Lung (tissue), 12 donors: Measurements from ENCODE around the gene ZNF467. TPM values are rescaled to one million over a fixed set of nuclear protein-coding genes. Genes with fewer than 3 reads are reported as not detected.

Experiments used
- ATAC-seq: fragments of 200-7000 bp; cut with Tn5 transposase; one replicate; pipeline ENCODE4 v1.9.1; 2020; ENCODE audit warnings: moderate number of reproducible peaks; ENCODE audit not compliant: insufficient read depth, low FRiP score
- DNase-seq, 3 donors: peaks; one replicate each; pipeline ENCODE4 v3.0.0-alpha.2; 2013 to 2017
- H3K27ac ChIP-seq, 2 donors: one replicate each; pipeline ENCODE4 v1.5.1; 2013; ENCODE audit warnings: mild to moderate bottlenecking in 2 of 2, moderate library complexity in 2 of 2, control low read depth in 1 of 2, inconsistent platforms in 1 of 2, low read depth in 1 of 2, low read length in 1 of 2
- H3K27me3 ChIP-seq, 3 donors: one replicate each; pipeline ENCODE4 v1.5.1; 2013; ENCODE audit warnings: low read length in 2 of 3; ENCODE audit not compliant: control insufficient read depth in 3 of 3, insufficient read depth in 3 of 3
- H3K36me3 ChIP-seq, 4 donors: one replicate each; pipeline ENCODE4 v1.5.1; 2013; ENCODE audit warnings: low read length in 4 of 4, mild to moderate bottlenecking in 1 of 4, moderate library complexity in 1 of 4; ENCODE audit not compliant: control insufficient read depth in 4 of 4, insufficient read depth in 4 of 4
- H3K4me1 ChIP-seq, 5 donors: one replicate each; pipeline ENCODE4 v1.5.1; 2013; ENCODE audit warnings: low read length in 5 of 5, mild to moderate bottlenecking in 2 of 5, moderate library complexity in 1 of 5; ENCODE audit not compliant: control insufficient read depth in 5 of 5, insufficient read depth in 5 of 5
- H3K4me3 ChIP-seq: one replicate; pipeline ENCODE4 v1.5.1; 2013; ENCODE audit warnings: mild to moderate bottlenecking, control low read depth, moderate library complexity
- H3K9ac ChIP-seq, 2 donors: one replicate each; pipeline ENCODE4 v1.5.1; 2013; ENCODE audit warnings: low read length in 2 of 2, control low read depth in 1 of 2; ENCODE audit not compliant: insufficient read depth in 1 of 2
- H3K9me3 ChIP-seq, 4 donors: one replicate each; pipeline ENCODE4 v1.5.1; 2013; ENCODE audit warnings: low read length in 3 of 4, mild to moderate bottlenecking in 1 of 4, moderate library complexity in 1 of 4; ENCODE audit not compliant: control insufficient read depth in 4 of 4, insufficient read depth in 3 of 4
- CTCF ChIP-seq: IDR thresholded peaks from 2 replicates; pipeline ENCODE4 v1.5.1; 2012; ENCODE audit warnings: mild to moderate bottlenecking; ENCODE audit errors: control extremely low read depth, extremely low read depth
- WGBS, 2 donors: extraction: QIAGEN DNeasy Blood & Tissue Kit; methylation state at CpG; one replicate each; pipeline ENCODE4 v1.1.7; 2013; 5-methylcytosine and 5-hydroxymethylcytosine counted together
- polyA plus RNA-seq, 2 donors: library from polyadenylated mRNA; stranded (reverse); fragments of 200-250 nt; gene quantifications; one replicate each; pipeline ENCODE4 v1.2.1, GENCODE V29; 2013
- total RNA-seq, 2 donors: library from RNA; depleted of rRNA in 1 of 2; stranded (reverse); fragments of >200 nt in 1 of 2; gene quantifications; one replicate each; pipeline ENCODE4 v1.2.1, GENCODE V29; 2014 to 2021
- donor health status: control.
- donor health status: control.
- donor health status: Bipolar disorder and iron deficiency.
- donor health status: healthy.
- donor health status: DM: yes; HTN: yes; CAD: no.

ZNF467 gene
- total and polyA plus RNA-seq, 4 donors = 9.8 to 27.2 (median 14.9) TPM

GRCh38 chr7:149723082-149723767 is 50.2 kb downstream of the ZNF467 start:
- 86 to 91% methylated on average over 13 of the region's 13 CpGs for WGBS, 2 donors
- H3K9ac ChIP-seq = no peak overlapping the region
- TF ChIP-seq CTCF = no peak
- no peak overlapping the region for H3K27ac ChIP-seq
- H3K36me3 ChIP-seq = peaks cover 6 to 63% (median 21%) of the 10 kb centered on the region in 4 donors
- no peaks in the 10 kb centered on the region for H3K4me1 ChIP-seq
- H3K9me3 ChIP-seq = no peaks in the 10 kb centered on the region
- no peak overlapping the region for H3K4me3 ChIP-seq
- H3K27me3 ChIP-seq = no peaks in the 10 kb centered on the region
- ATAC-seq (no peak), DNase-seq (no peak)

- Histone ChIP-seq H3K9me3 (no peaks in the 10 kb centered on the region), H3K36me3 (peaks cover 6 to 56% (median 19%) of the 10 kb centered on the region in 4 donors), H3K4me1 (no peaks in the 10 kb centered on the region), H3K27ac (no peak overlapping the region), H3K27me3 (no peaks in the 10 kb centered on the region), H3K4me3 (no peak overlapping the region), H3K9ac (no peak overlapping the region)
- DNase-seq = no peak
- no peak for ATAC-seq
- TF ChIP-seq CTCF = no peak
- 66 to 82% methylated on average over 20 of the region's 20 CpGs for WGBS, 2 donors
Observed at GRCh38 chr7:149722356-149722957, 50.9 kb downstream of the ZNF467 start.

- Histone ChIP-seq H3K4me1 (peaks cover 0 to 3% (median 0%) of the 10 kb centered on the region in 5 donors), H3K4me3 (no peak overlapping the region), H3K9me3 (no peaks in the 10 kb centered on the region), H3K36me3 (peaks cover 3 to 50% (median 17%) of the 10 kb centered on the region in 4 donors), H3K27ac (peak overlapping the region in 1 of 2 donors; percentile 64), H3K9ac (no peak overlapping the region), H3K27me3 (no peaks in the 10 kb centered on the region)
- no peak for TF ChIP-seq CTCF
- DNase-seq (no peak), ATAC-seq (no peak)
- 91 to 95% methylated on average over 16 of the region's 16 CpGs for WGBS, 2 donors
Observed at GRCh38 chr7:149721084-149721601, 52.2 kb downstream of the ZNF467 start.
